Transverse colon (tissue), 4 donors: Measurements from ENCODE around the gene LRRC8C.

Experiments used
- CTCF ChIP-seq, 5 experiments: fragments of 200-600 bp in 3 of 5; fragments of 450-650 bp in 2 of 5; sonication (generic) in 3 of 5; IDR thresholded peaks; 1 replicate in 2 of 5; 2 replicates in 3 of 5; pipeline ENCODE4 v1.5.1; 2016 to 2017; ENCODE audit warnings: antibody characterized with exemption in 5 of 5, inconsistent platforms in 3 of 5, mild to moderate bottlenecking in 2 of 5, moderate library complexity in 1 of 5
- EP300 ChIP-seq: sonication (generic); formaldehyde crosslinking; IDR thresholded peaks from one replicate; pipeline ENCODE4 v1.6.1; 2017; ENCODE audit warnings: antibody characterized with exemption, low read depth
- POLR2A ChIP-seq: fragments of 450-650 bp; IDR thresholded peaks from one replicate; pipeline ENCODE4 v1.6.1; 2016; ENCODE audit warnings: antibody characterized with exemption, mild to moderate bottlenecking, moderate library complexity
- POLR2AphosphoS5 ChIP-seq, 3 donors: sonication (generic); formaldehyde crosslinking; IDR thresholded peaks; one replicate each; pipeline ENCODE4 v1.6.1; 2016; ENCODE audit warnings: antibody characterized with exemption in 3 of 3

GRCh38 chr1:89596698-89597097 lies 36.2 kb upstream of the LRRC8C start:
- TF ChIP-seq POLR2AphosphoS5 (IDR thresholded peaks at IDR 0.05) (no peak), CTCF (IDR thresholded peaks at IDR 0.05) (no peak), EP300 (no peak), POLR2A (no peak)
